ENCODE measurements around the gene INTS1. TPM values are rescaled to one million over a fixed set of nuclear protein-coding genes. Genes with fewer than 3 reads are reported as not detected.

INTS1 gene
- total and polyA plus RNA-seq, 10 of the 15 experiments (the other 5 are each of a cell fraction or from before 2014, with no cell fraction given), result 0.52 to 89.0 (median 15.1) TPM

DNA sequence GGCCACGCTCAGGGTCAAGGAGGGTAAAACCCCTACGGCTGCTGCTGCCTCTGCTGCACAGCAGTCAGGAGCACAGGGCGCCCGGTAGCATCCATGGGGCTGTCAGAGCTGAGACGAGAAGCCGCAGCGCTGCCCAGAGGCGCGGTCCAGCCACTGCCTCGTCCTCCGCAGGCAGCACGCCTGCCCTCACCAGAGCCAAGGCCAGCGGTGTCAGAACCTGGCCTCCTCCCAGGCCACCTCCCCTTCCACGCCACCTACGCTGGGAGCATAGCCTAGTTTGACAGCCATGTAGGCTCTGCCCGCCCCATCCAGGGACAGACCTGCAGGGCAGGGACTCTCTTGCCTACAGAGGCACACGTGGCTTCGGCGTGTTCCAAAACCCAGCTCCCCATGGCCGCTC, 16.2 kb downstream of the INTS1 start:
- no peaks in the 10 kb centered on the region for H3K9me3 ChIP-seq (replicated peaks; ENCODE audit: control insufficient read depth, insufficient read depth, low read length)
- TF ChIP-seq POLR2AphosphoS2 (IDR thresholded peaks at IDR 0.05; ENCODE audit: low read depth, low read length), result no peak
- TF ChIP-seq TCF12 (IDR thresholded peaks at IDR 0.05; ENCODE audit: low read depth, low read length), result no peak
- no peak for TF ChIP-seq ESRRA (IDR thresholded peaks at IDR 0.05; ENCODE audit: low read length)
- no peak for TF ChIP-seq RCOR1 (conservative IDR thresholded peaks at IDR 0.05; ENCODE audit: low read depth, low read length)
- TF ChIP-seq GABPA (IDR thresholded peaks at IDR 0.05; ENCODE audit: low read depth), result no peak
- TF ChIP-seq POLR2A (IDR thresholded peaks at IDR 0.05; ENCODE audit: low read depth, low read length), result 0 out of 2 replicates have a peak, but pooled peaks have one; percentile 3
- no peak for DNase-seq (ENCODE audit: low read depth, low spot score)
- H3K79me2 ChIP-seq (ENCODE audit: control insufficient read depth, insufficient read depth, low read length), result no peaks in the 10 kb centered on the region
- CTCF ChIA-PET, result interaction anchor here (1.6 kb wide), 1 partner anchor 14 kb away, joined by 3 read pairs; no protein-coding TSS in a partner anchor
- no peak overlapping the region for H2AFZ ChIP-seq (ENCODE audit: control insufficient read depth, low read depth, low read length)
- in situ Hi-C loops (cut with MboI) (no loop called here), intact Hi-C loops (cut with micrococcal nuclease; ENCODE audit: unreplicated experiment) (no loop called here)
- WGBS (ENCODE audit: insufficient coverage, insufficient replicate concordance, low lambda C conversion rate, missing lambda C conversion rate), result 88% methylated on average over 20 of the region's 20 CpGs
- H4K20me1 ChIP-seq (ENCODE audit: control insufficient read depth, insufficient read depth), result no peaks in the 10 kb centered on the region
- POLR2A ChIA-PET, result no interaction called here
- H3K4me3 ChIP-seq, result no peak overlapping the region
- H3K27me3 ChIP-seq (replicated peaks in 1 of 2; ENCODE audit: control insufficient read depth in 2 of 2, insufficient read depth in 2 of 2, low read length in 1 of 2), result no peaks in the 10 kb centered on the region
- no TSS peak for BruUV-seq (replicated peaks)
- H3K4me1 ChIP-seq (ENCODE audit: control insufficient read depth, insufficient read depth, low read length), result no peaks in the 10 kb centered on the region
- ATAC-seq, result no peak
- no peak overlapping the region for H3K9ac ChIP-seq (ENCODE audit: control insufficient read depth, insufficient read depth, low read length)
- SMC1A ChIA-PET (ENCODE audit: uncharacterized antibody, unreplicated experiment), result no interaction called here
- RAD21 ChIA-PET (ENCODE audit: unreplicated experiment), result no interaction called here
- H3K4me2 ChIP-seq (ENCODE audit: control insufficient read depth, insufficient read depth), result no peak overlapping the region
- H3K36me3 ChIP-seq (ENCODE audit: control insufficient read depth in 2 of 2, insufficient read depth in 2 of 2, low read length in 1 of 2), result peaks cover 5 to 34% of the 10 kb centered on the region in 2 experiments; a peak in 3 of 4 replicates
- FAIRE-seq, result no peak
- no peak overlapping the region for H3K27ac ChIP-seq (ENCODE audit: control insufficient read depth, insufficient read depth)

DNA sequence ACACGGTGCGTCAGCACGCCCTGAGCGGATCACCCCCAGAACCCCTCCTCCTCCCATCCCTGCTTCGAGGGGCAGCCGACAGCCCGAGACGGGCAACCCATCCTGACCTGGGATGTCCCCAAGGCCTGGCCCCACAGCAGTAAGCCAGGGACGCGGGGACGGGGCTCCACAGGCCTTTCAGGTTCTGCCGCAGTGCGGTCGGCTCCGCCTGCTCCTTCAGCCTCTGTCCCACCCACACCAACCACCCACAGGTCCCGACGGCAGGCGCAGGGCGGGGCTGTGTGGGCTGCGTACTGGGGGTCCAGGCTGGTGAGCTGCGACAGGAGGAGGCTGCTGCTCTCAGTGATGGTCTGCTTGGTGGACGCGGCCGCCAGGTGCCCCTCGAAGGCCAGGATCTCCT, 16.7 kb downstream of the INTS1 start:
- ChIA-PET CTCF (no interaction called here), RAD21 (ENCODE audit: unreplicated experiment) (no interaction called here), POLR2A (no interaction called here), SMC1A (ENCODE audit: uncharacterized antibody, unreplicated experiment) (no interaction called here)
- intact Hi-C loops (cut with micrococcal nuclease; ENCODE audit: unreplicated experiment) (no loop called here), in situ Hi-C loops (cut with MboI) (no loop called here)
- Histone ChIP-seq H3K36me3 (ENCODE audit: control insufficient read depth in 2 of 2, insufficient read depth in 2 of 2, low read length in 1 of 2) (peaks cover 5 to 37% of the 10 kb centered on the region in 2 experiments; a peak in 3 of 4 replicates), H3K9ac (ENCODE audit: control insufficient read depth, insufficient read depth, low read length) (no peak overlapping the region), H2AFZ (ENCODE audit: control insufficient read depth, low read depth, low read length) (no peak overlapping the region), H3K4me1 (ENCODE audit: control insufficient read depth, insufficient read depth, low read length) (no peaks in the 10 kb centered on the region), H4K20me1 (ENCODE audit: control insufficient read depth, insufficient read depth) (no peaks in the 10 kb centered on the region), H3K9me3 (replicated peaks; ENCODE audit: control insufficient read depth, insufficient read depth, low read length) (no peaks in the 10 kb centered on the region), H3K27ac (ENCODE audit: control insufficient read depth, insufficient read depth) (no peak overlapping the region), H3K4me2 (ENCODE audit: control insufficient read depth, insufficient read depth) (no peak overlapping the region), H3K4me3 (no peak overlapping the region), H3K27me3 (replicated peaks in 1 of 2; ENCODE audit: control insufficient read depth in 2 of 2, insufficient read depth in 2 of 2, low read length in 1 of 2) (no peaks in the 10 kb centered on the region), H3K79me2 (ENCODE audit: control insufficient read depth, insufficient read depth, low read length) (no peaks in the 10 kb centered on the region)
- DNase-seq (ENCODE audit: low read depth, low spot score) (no peak), ATAC-seq (no peak), FAIRE-seq (no peak)
- WGBS (ENCODE audit: insufficient coverage, insufficient replicate concordance, low lambda C conversion rate, missing lambda C conversion rate), result 88% methylated on average over 17 of the region's 25 CpGs
- TF ChIP-seq GABPA (IDR thresholded peaks at IDR 0.05; ENCODE audit: low read depth) (no peak), ETV6 (conservative IDR thresholded peaks at IDR 0.05 in 1 of 2, IDR thresholded peaks at IDR 0.05 in 1 of 2; ENCODE audit: borderline replicate concordance in 1 of 2, low read depth in 1 of 2) (no peak), HDGF (IDR thresholded peaks at IDR 0.05) (no peak), TCF12 (IDR thresholded peaks at IDR 0.05; ENCODE audit: low read depth, low read length) (no peak), JUNB (IDR thresholded peaks at IDR 0.05) (no peak), ZNF384 (IDR thresholded peaks at IDR 0.05; ENCODE audit: borderline replicate concordance, low read depth, low read length) (no peak), BRCA1 (IDR thresholded peaks at IDR 0.05; ENCODE audit: low read depth, low read length) (no peak), RELA (IDR thresholded peaks at IDR 0.05; ENCODE audit: borderline replicate concordance, partially characterized antibody) (no peak), HDAC2 (IDR thresholded peaks at IDR 0.05) (no peak), EZH2 (IDR thresholded peaks at IDR 0.05; ENCODE audit: borderline replicate concordance, control insufficient read depth, low read depth, low read length) (no peak), ZNF207 (IDR thresholded peaks at IDR 0.05; ENCODE audit: borderline replicate concordance) (no peak)
- TF ChIP-seq, protein P1, sequence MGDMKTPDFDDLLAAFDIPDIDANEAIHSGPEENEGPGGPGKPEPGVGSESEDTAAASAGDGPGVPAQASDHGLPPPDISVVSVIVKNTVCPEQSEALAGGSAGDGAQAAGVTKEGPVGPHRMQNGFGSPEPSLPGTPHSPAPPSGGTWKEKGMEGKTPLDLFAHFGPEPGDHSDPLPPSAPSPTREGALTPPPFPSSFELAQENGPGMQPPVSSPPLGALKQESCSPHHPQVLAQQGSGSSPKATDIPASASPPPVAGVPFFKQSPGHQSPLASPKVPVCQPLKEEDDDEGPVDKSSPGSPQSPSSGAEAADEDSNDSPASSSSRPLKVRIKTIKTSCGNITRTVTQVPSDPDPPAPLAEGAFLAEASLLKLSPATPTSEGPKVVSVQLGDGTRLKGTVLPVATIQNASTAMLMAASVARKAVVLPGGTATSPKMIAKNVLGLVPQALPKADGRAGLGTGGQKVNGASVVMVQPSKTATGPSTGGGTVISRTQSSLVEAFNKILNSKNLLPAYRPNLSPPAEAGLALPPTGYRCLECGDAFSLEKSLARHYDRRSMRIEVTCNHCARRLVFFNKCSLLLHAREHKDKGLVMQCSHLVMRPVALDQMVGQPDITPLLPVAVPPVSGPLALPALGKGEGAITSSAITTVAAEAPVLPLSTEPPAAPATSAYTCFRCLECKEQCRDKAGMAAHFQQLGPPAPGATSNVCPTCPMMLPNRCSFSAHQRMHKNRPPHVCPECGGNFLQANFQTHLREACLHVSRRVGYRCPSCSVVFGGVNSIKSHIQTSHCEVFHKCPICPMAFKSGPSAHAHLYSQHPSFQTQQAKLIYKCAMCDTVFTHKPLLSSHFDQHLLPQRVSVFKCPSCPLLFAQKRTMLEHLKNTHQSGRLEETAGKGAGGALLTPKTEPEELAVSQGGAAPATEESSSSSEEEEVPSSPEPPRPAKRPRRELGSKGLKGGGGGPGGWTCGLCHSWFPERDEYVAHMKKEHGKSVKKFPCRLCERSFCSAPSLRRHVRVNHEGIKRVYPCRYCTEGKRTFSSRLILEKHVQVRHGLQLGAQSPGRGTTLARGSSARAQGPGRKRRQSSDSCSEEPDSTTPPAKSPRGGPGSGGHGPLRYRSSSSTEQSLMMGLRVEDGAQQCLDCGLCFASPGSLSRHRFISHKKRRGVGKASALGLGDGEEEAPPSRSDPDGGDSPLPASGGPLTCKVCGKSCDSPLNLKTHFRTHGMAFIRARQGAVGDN (IDR thresholded peaks at IDR 0.05), result no peak
- BruUV-seq (replicated peaks), result no TSS peak

All from GM12878 (cell line).